ENCODE results near the gene MRPL10. TPM values are rescaled to one million over a fixed set of nuclear protein-coding genes. Genes with fewer than 3 reads are reported as not detected.
"Not testable (repeated sequence)": the region's sequence is repeated elsewhere in the genome, so short reads cannot be mapped to it uniquely, and the experiment has no call there.

The MRPL10 gene
- total RNA-seq, 1 donor from 2014 or later = 49.4 TPM

DNA sequence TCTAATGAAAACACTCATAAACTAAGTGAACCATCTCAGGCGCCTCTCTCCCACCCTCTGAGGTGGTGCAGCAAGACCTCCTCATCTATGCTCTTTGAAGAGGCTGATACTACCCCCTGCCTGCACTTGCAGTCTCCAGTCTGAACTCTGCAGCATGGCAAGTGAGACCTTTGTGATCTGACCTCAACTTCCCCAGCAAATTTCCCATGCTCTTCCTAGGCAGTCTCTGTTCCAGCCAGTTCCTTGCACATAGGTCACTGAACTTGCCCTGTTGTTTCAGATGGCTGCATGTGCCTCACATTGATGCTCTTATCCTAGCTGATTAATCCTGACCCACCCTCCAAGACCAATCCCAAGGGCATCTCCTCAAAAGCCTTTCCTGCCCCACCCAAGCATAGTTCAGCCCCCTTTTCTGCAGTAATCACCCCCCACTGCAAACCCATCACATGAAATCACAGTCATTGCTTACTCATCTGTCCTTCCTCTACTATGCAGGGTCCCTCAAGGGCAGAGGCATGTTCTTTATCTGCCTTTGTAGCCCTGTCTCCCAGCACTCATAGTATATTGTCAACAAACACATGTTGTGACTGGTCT is 56.3 kb downstream of the MRPL10 start:
- TF ChIP-seq, protein P1, sequence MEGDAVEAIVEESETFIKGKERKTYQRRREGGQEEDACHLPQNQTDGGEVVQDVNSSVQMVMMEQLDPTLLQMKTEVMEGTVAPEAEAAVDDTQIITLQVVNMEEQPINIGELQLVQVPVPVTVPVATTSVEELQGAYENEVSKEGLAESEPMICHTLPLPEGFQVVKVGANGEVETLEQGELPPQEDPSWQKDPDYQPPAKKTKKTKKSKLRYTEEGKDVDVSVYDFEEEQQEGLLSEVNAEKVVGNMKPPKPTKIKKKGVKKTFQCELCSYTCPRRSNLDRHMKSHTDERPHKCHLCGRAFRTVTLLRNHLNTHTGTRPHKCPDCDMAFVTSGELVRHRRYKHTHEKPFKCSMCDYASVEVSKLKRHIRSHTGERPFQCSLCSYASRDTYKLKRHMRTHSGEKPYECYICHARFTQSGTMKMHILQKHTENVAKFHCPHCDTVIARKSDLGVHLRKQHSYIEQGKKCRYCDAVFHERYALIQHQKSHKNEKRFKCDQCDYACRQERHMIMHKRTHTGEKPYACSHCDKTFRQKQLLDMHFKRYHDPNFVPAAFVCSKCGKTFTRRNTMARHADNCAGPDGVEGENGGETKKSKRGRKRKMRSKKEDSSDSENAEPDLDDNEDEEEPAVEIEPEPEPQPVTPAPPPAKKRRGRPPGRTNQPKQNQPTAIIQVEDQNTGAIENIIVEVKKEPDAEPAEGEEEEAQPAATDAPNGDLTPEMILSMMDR (conservative IDR thresholded peaks at IDR 0.05) = no peak

DNA sequence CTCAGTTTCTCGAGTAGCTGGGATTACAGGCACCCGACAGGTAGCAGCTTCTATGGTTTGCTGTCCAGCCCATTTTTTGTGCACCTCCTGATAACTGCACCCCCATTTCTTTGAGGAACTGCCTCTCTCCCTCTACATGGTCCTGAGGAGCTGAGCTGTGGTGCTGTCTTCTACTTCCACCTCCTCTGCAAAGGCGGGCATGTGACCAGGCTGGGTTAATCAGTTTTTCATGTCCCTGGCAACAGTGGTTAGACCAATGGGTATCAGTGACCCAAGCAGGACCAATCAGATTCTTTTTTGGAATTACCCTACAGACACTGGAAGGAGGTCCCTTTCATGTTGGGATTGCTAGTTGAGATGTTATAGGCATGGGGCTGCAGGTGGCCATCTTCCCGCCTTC is 57.0 kb downstream of the MRPL10 start:
- no peaks in the 10 kb centered on the region for H3K4me1 Mint-ChIP-seq (ENCODE audit: unreplicated experiment)
- H3K36me3 Mint-ChIP-seq = no peaks in the 10 kb centered on the region
- peaks cover 5% of the 10 kb centered on the region for H3K9me3 Mint-ChIP-seq
- no peak overlapping the region for H3K4me3 Mint-ChIP-seq
- TF ChIP-seq, protein P1 (conservative IDR thresholded peaks at IDR 0.05) = no peak
- H3K27me3 Mint-ChIP-seq = peaks cover 55% of the 10 kb centered on the region
- DNase-seq (ENCODE audit: extremely low spot score, unreplicated experiment) = no peak
- no peak overlapping the region for H3K27ac Mint-ChIP-seq

More for the DNA sequence above, 56.3 kb downstream of the MRPL10 start:
- Mint-ChIP-seq H3K4me3 (no peak overlapping the region), H3K9me3 (peaks cover 5% of the 10 kb centered on the region), H3K36me3 (no peaks in the 10 kb centered on the region), H3K4me1 (ENCODE audit: unreplicated experiment) (no peaks in the 10 kb centered on the region), H3K27me3 (peaks cover 57% of the 10 kb centered on the region), H3K27ac (no peak overlapping the region)
- no peak for DNase-seq (ENCODE audit: extremely low spot score, unreplicated experiment)

DNA sequence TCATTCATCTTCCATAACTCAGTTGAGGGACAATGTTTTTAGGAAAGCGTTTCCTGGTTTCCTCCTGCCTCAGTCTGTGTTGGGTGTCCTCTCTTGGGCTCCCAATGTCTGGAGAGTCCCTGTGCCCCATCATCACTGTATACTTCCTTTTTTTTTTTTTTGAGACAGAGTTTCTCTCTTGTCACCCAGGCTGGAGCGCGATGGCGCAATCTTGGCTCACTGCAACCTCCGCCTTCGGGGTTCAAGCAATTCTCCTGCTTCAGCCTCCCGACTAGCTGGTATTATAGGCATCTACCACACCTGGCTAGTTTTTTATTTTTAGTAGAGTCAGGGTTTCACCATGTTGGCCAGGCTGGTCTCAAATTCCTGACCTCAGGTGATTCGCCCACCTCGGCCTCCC is 57.7 kb downstream of the MRPL10 start:
- not testable (repeated sequence) for DNase-seq (ENCODE audit: extremely low spot score, unreplicated experiment); H3K27ac Mint-ChIP-seq; H3K4me1 Mint-ChIP-seq (ENCODE audit: unreplicated experiment); H3K36me3 Mint-ChIP-seq; H3K4me3 Mint-ChIP-seq; H3K9me3 Mint-ChIP-seq
- peaks cover 62% of the 10 kb centered on the region for H3K27me3 Mint-ChIP-seq

Other genes with a start within 250 kb of the MRPL10 start
- gene KPNB1, start 181.6 kb downstream of the MRPL10 start, total RNA-seq (ENCODE audit: low replicate concordance) = 300 and 372 TPM in 2 replicates
- gene TBKBP1, start 137.4 kb downstream of the MRPL10 start, total RNA-seq (ENCODE audit: low replicate concordance) = 10.5 and 19.7 TPM in 2 replicates
- not detected in 2 replicates for gene TBX21, start 98.3 kb downstream of the MRPL10 start, total RNA-seq (ENCODE audit: low replicate concordance)
- 9.1 and 20.3 TPM in 2 replicates for gene OSBPL7, start 9.7 kb downstream of the MRPL10 start, total RNA-seq (ENCODE audit: low replicate concordance)
- 0.64 and 2.8 TPM in 2 replicates for gene LRRC46, start 129 bp upstream of the MRPL10 start, total RNA-seq (ENCODE audit: low replicate concordance)
- gene SCRN2, start 9.7 kb upstream of the MRPL10 start, total RNA-seq (ENCODE audit: low replicate concordance) = 34.9 and 45.2 TPM in 2 replicates
- 19.3 and 75.1 TPM in 2 replicates for gene SP6, start 19.6 kb upstream of the MRPL10 start, total RNA-seq (ENCODE audit: low replicate concordance)
- 16.9 and 22.0 TPM in 2 replicates for gene SP2, start 64.7 kb upstream of the MRPL10 start, total RNA-seq (ENCODE audit: low replicate concordance)
- 12.8 and 16.3 TPM in 2 replicates for gene PNPO, start 110.0 kb upstream of the MRPL10 start, total RNA-seq (ENCODE audit: low replicate concordance)
- gene PRR15L, start 126.3 kb upstream of the MRPL10 start, total RNA-seq (ENCODE audit: low replicate concordance) = 20.0 and 32.5 TPM in 2 replicates
- 187 and 217 TPM in 2 replicates for gene CDK5RAP3, start 139.6 kb upstream of the MRPL10 start, total RNA-seq (ENCODE audit: low replicate concordance)
- gene COPZ2, start 206.3 kb upstream of the MRPL10 start, total RNA-seq (ENCODE audit: low replicate concordance) = 1.9 and 5.7 TPM in 2 replicates
- 99.1 and 111 TPM in 2 replicates for gene NFE2L1, start 216.8 kb upstream of the MRPL10 start, total RNA-seq (ENCODE audit: low replicate concordance)

Data from type B pancreatic cell (in vitro differentiated cells).